GM23338 (cell line): ENCODE data around the gene UBP1. TPM values are rescaled to one million over a fixed set of nuclear protein-coding genes. Genes with fewer than 3 reads are reported as not detected.

Experiments used
- ATAC-seq: fragments of 200-7000 bp; cut with Tn5 transposase; 3 replicates; pipeline ENCODE4 v1.9.1; 2020
- DNase-seq: peaks from one replicate; pipeline ENCODE4 v3.0.0-alpha.2; 2015; ENCODE audit warnings: low spot score
- H2AFZ ChIP-seq: fragments of 200-600 bp; sonication (generic); 2 replicates; pipeline ENCODE4 v1.8.0; 2016; ENCODE audit warnings: antibody characterized with exemption, mild to moderate bottlenecking, moderate library complexity
- H3F3A ChIP-seq: fragments of 200-600 bp; sonication (generic); replicated peaks from 2 replicates; pipeline ENCODE4 v1.8.0; 2017; ENCODE audit warnings: antibody characterized with exemption, mixed run types, low read depth
- H3K27ac ChIP-seq: fragments of 200-600 bp; sonication (generic); 2 replicates; pipeline ENCODE4 v1.6.1; 2016; ENCODE audit warnings: low read depth
- H3K27me3 ChIP-seq: fragments of 200-600 bp; sonication (generic); 2 replicates; pipeline ENCODE4 v1.8.0; 2016; ENCODE audit warnings: mild to moderate bottlenecking, mixed run types, moderate library complexity; ENCODE audit not compliant: insufficient read depth
- H3K36me3 ChIP-seq: fragments of 200-600 bp; sonication (generic); 2 replicates; pipeline ENCODE4 v1.8.0; 2016; ENCODE audit warnings: mild to moderate bottlenecking; ENCODE audit not compliant: insufficient read depth
- H3K4me1 ChIP-seq: fragments of 200-600 bp; sonication (generic); 2 replicates; pipeline ENCODE4 v1.8.0; 2016; ENCODE audit warnings: mild to moderate bottlenecking, moderate library complexity; ENCODE audit not compliant: insufficient read depth
- H3K4me2 ChIP-seq: fragments of 200-600 bp; sonication (generic); 2 replicates; pipeline ENCODE4 v1.7.1; 2017; ENCODE audit warnings: mixed run types
- H3K4me3 ChIP-seq: fragments of 200-600 bp; sonication (generic); 2 replicates; pipeline ENCODE4 v1.6.1; 2016; ENCODE audit warnings: mixed run types
- H3K79me2 ChIP-seq: fragments of 200-600 bp; sonication (generic); replicated peaks from 2 replicates; pipeline ENCODE4 v1.8.0; 2017; ENCODE audit warnings: mild to moderate bottlenecking; ENCODE audit not compliant: insufficient read depth
- H3K9me2 ChIP-seq: fragments of 200-600 bp; sonication (generic); 2 replicates; pipeline ENCODE4 v1.8.0; 2017; ENCODE audit not compliant: insufficient read depth
- H4K20me1 ChIP-seq: fragments of 200-600 bp; sonication (generic); replicated peaks from 2 replicates; pipeline ENCODE4 v1.8.0; 2017; ENCODE audit warnings: mild to moderate bottlenecking; ENCODE audit not compliant: insufficient read depth
- H3K27ac Mint-ChIP-seq: 2 replicates; pipeline ENCODE4 v1.8.0; 2020; ENCODE audit warnings: inconsistent platforms, mild to moderate bottlenecking, moderate library complexity, mixed read lengths
- H3K27me3 Mint-ChIP-seq: 3 replicates; pipeline ENCODE4 v1.8.0; 2022; ENCODE audit warnings: low read depth, mild to moderate bottlenecking, moderate library complexity, mixed read lengths, inconsistent platforms; ENCODE audit not compliant: insufficient read depth, poor library complexity
- H3K36me3 Mint-ChIP-seq: 3 replicates; pipeline ENCODE4 v1.8.0; 2021; ENCODE audit warnings: low read depth, mild to moderate bottlenecking, inconsistent platforms, moderate library complexity, mixed read lengths
- H3K4me1 Mint-ChIP-seq: 3 replicates; pipeline ENCODE4 v1.8.0; 2020; ENCODE audit warnings: mild to moderate bottlenecking, inconsistent platforms, mixed read lengths
- H3K4me3 Mint-ChIP-seq: 3 replicates; pipeline ENCODE4 v1.8.0; 2021; ENCODE audit warnings: moderate library complexity, mild to moderate bottlenecking, inconsistent platforms, mixed read lengths
- H3K9me3 Mint-ChIP-seq: 3 replicates; pipeline ENCODE4 v1.8.0; 2020; ENCODE audit warnings: moderate library complexity, mild to moderate bottlenecking, inconsistent platforms, mixed read lengths
- CREB1 ChIP-seq: fragments of 250-450 bp; sonication (Bioruptor Pico); IDR thresholded peaks from 2 replicates; pipeline ENCODE4 v1.5.0; 2020; ENCODE audit warnings: low read depth, mild to moderate bottlenecking, moderate library complexity
- CTCF ChIP-seq, 2 experiments: fragments of 200-600 bp in 1 of 2; sonication (generic) in 1 of 2; conservative IDR thresholded peaks; 2 replicates each; pipeline versions ENCODE4 v1.5.1 to v1.6.1; 2016 to 2017; ENCODE audit warnings: antibody characterized with exemption in 2 of 2, low read depth in 2 of 2, mild to moderate bottlenecking in 2 of 2, moderate library complexity in 1 of 2
- EZH2 ChIP-seq: fragments of 200-600 bp; sonication (generic); IDR thresholded peaks from one replicate; pipeline ENCODE4 v1.8.0; 2017; ENCODE audit warnings: antibody characterized with exemption, mild to moderate bottlenecking, low read depth; ENCODE audit not compliant: unreplicated experiment
- EZH2phosphoT487 ChIP-seq: fragments of 200-600 bp; sonication (generic); IDR thresholded peaks from one replicate; pipeline ENCODE4 v1.8.1; 2018; ENCODE audit warnings: antibody characterized with exemption; ENCODE audit not compliant: unreplicated experiment
- JUNB ChIP-seq: IDR thresholded peaks from one replicate; pipeline ENCODE4 v1.6.1; 2016; ENCODE audit warnings: antibody characterized with exemption; ENCODE audit not compliant: unreplicated experiment
- NANOG ChIP-seq: IDR thresholded peaks from 2 replicates; pipeline ENCODE4 v1.6.1; 2016; ENCODE audit warnings: antibody characterized with exemption, borderline replicate concordance
- POLR2AphosphoS5 ChIP-seq: IDR thresholded peaks from 2 replicates; pipeline ENCODE4 v1.6.1; 2016; ENCODE audit warnings: antibody characterized with exemption, low read depth
- STAT1 ChIP-seq: IDR thresholded peaks from one replicate; pipeline ENCODE4 v1.6.1; 2016; ENCODE audit warnings: antibody characterized with exemption; ENCODE audit not compliant: unreplicated experiment
- ZNF114 ChIP-seq: fragments of 250-450 bp; sonication (Bioruptor Pico); IDR thresholded peaks from 2 replicates; pipeline ENCODE4 v1.5.0; 2020; ENCODE audit warnings: mild to moderate bottlenecking, moderate library complexity
- ZNF331 ChIP-seq: fragments of 250-450 bp; sonication (Bioruptor Pico); IDR thresholded peaks from 2 replicates; pipeline ENCODE4 v1.5.0; 2020; ENCODE audit warnings: low read depth, mild to moderate bottlenecking, moderate library complexity
- ZNF462 ChIP-seq: fragments of 250-450 bp; sonication (Bioruptor Pico); IDR thresholded peaks from 2 replicates; pipeline ENCODE4 v1.5.0; 2020; ENCODE audit warnings: mild to moderate bottlenecking, moderate library complexity
- polyA plus RNA-seq: library from polyadenylated mRNA; unstranded; fragments of >200 nt; fragmentation: Nextera tagmentation; extraction: Ambion mirVana; gene quantifications from 2 replicates; pipeline ENCODE4 v1.2.1, GENCODE V29; 2016
- total RNA-seq: library from RNA; depleted of rRNA; stranded (reverse); fragments of >200 nt; shearing (Covaris generic); gene quantifications from 2 replicates; pipeline ENCODE4 v1.2.3, GENCODE V29; 2014
- TF ChIP-seq, protein P1 (sequence below): IDR thresholded peaks from one replicate; pipeline ENCODE4 v1.6.1; 2018; ENCODE audit warnings: antibody characterized with exemption; ENCODE audit not compliant: unreplicated experiment
- TF ChIP-seq, protein P2 (sequence below): IDR thresholded peaks from 2 replicates; pipeline ENCODE4 v1.6.1; 2016; ENCODE audit warnings: antibody characterized with exemption

The UBP1 gene
- total and polyA plus RNA-seq, 2 experiments from 2014 or later: 16.8 to 66.8 TPM

DNA sequence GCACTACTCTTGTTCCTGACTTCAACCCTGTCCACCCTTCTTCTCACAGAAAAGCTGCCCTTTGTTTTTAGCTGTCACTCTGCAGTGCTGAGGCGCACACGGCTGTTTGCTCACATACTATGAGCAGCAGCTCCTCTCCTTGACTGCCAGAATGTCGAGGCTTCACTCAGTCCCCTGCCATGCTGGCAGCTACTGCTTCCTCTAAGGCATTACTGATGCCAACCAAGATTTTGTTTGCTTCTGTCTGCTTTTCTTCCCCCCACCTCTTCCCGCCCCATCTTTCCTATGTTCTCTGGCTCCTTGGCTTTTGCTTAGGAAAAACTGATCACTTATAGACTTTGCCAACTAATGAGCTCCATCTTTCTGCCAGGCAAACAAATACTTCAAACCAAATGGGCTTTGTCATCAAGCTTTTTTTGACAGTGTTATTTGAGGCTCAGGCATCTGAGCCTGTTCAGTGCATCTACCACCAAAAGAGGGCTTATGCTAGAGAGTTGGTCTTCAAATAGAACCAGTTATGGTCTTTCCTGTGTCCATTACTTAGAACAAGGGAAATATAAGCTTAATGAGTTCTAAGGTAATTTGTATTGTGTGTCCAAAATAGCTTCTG, 81.9 kb downstream of the UBP1 start:
- Mint-ChIP-seq H3K36me3 (no peaks in the 10 kb centered on the region), H3K4me1 (no peaks in the 10 kb centered on the region), H3K9me3 (no peaks in the 10 kb centered on the region), H3K27me3 (no peaks in the 10 kb centered on the region), H3K27ac (no peak overlapping the region), H3K4me3 (no peak overlapping the region)
- DNase-seq (no peak), ATAC-seq (no peak; the same call in 2 of the 3 replicates)
- no peaks in the 10 kb centered on the region for H3K9me2 ChIP-seq
- no peak overlapping the region for H3K4me2 ChIP-seq
- H4K20me1 ChIP-seq: no peaks in the 10 kb centered on the region
- H3K4me3 ChIP-seq: no peak overlapping the region
- no peaks in the 10 kb centered on the region for H3F3A ChIP-seq
- no peaks in the 10 kb centered on the region for H3K79me2 ChIP-seq
- no peaks in the 10 kb centered on the region for H3K27me3 ChIP-seq
- TF ChIP-seq POLR2AphosphoS5 (no peak), JUNB (no peak), CREB1 (CRISPR knock-in tag) (no peak), ZNF114 (CRISPR knock-in tag) (no peak), NANOG (no peak), EZH2 (no peak), STAT1 (no peak), ZNF462 (CRISPR knock-in tag) (no peak), EZH2phosphoT487 (no peak), ZNF331 (CRISPR knock-in tag) (no peak), CTCF (conservative IDR thresholded peaks at IDR 0.05; ENCODE audit: low read depth in 2 of 2) (no peak)
- TF ChIP-seq, protein P1, sequence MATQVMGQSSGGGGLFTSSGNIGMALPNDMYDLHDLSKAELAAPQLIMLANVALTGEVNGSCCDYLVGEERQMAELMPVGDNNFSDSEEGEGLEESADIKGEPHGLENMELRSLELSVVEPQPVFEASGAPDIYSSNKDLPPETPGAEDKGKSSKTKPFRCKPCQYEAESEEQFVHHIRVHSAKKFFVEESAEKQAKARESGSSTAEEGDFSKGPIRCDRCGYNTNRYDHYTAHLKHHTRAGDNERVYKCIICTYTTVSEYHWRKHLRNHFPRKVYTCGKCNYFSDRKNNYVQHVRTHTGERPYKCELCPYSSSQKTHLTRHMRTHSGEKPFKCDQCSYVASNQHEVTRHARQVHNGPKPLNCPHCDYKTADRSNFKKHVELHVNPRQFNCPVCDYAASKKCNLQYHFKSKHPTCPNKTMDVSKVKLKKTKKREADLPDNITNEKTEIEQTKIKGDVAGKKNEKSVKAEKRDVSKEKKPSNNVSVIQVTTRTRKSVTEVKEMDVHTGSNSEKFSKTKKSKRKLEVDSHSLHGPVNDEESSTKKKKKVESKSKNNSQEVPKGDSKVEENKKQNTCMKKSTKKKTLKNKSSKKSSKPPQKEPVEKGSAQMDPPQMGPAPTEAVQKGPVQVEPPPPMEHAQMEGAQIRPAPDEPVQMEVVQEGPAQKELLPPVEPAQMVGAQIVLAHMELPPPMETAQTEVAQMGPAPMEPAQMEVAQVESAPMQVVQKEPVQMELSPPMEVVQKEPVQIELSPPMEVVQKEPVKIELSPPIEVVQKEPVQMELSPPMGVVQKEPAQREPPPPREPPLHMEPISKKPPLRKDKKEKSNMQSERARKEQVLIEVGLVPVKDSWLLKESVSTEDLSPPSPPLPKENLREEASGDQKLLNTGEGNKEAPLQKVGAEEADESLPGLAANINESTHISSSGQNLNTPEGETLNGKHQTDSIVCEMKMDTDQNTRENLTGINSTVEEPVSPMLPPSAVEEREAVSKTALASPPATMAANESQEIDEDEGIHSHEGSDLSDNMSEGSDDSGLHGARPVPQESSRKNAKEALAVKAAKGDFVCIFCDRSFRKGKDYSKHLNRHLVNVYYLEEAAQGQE: no peak
- TF ChIP-seq, protein P2, sequence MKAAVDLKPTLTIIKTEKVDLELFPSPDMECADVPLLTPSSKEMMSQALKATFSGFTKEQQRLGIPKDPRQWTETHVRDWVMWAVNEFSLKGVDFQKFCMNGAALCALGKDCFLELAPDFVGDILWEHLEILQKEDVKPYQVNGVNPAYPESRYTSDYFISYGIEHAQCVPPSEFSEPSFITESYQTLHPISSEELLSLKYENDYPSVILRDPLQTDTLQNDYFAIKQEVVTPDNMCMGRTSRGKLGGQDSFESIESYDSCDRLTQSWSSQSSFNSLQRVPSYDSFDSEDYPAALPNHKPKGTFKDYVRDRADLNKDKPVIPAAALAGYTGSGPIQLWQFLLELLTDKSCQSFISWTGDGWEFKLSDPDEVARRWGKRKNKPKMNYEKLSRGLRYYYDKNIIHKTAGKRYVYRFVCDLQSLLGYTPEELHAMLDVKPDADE: no peak
- H2AFZ ChIP-seq: no peak overlapping the region
- H3K4me1 ChIP-seq: no peaks in the 10 kb centered on the region
- H3K27ac ChIP-seq: no peak overlapping the region
- no peaks in the 10 kb centered on the region for H3K36me3 ChIP-seq
